DMS 273 treated with DMSO at 0.1 percent for 48 hours (cell line): ENCODE measurements around the gene KRTAP16-1.
"Not testable (repeated sequence)": the region's sequence is repeated elsewhere in the genome, so short reads cannot be mapped to it uniquely, and the experiment has no call there.

Source experiments
- DNase-seq: peaks from one replicate; lab custom pipeline; 2025; lab: John Stamatoyannopoulos, UW

The KRTAP16-1 gene

GRCh38 chr17:41308918-41309359 lies at the start of gene KRTAP16-1:
KRTAP16-1 (minus strand) TSS chr17:41309309; CDS start chr17:41309253, 56 bp downstream.
- DNase-seq: no peak

GRCh38 chr17:41354536-41354935 lies 45.4 kb upstream of the KRTAP16-1 start:
- DNase-seq: no peak

GRCh38 chr17:41352597-41353366 lies 43.7 kb upstream of the KRTAP16-1 start:
- DNase-seq: no peak

GRCh38 chr17:41351177-41351576 lies 42.1 kb upstream of the KRTAP16-1 start:
- no peak for DNase-seq

- DNase-seq: not testable (repeated sequence)
Observed at GRCh38 chr17:41350381-41350878, 41.3 kb upstream of the KRTAP16-1 start, which contains the start of gene KRT33A. KRT33A (minus strand) TSS chr17:41350828; CDS start chr17:41350767, 61 bp downstream.

GRCh38 chr17:41347869-41348760 lies 39.0 kb upstream of the KRTAP16-1 start:
- DNase-seq: no peak

GRCh38 chr17:41346421-41346820 lies 37.3 kb upstream of the KRTAP16-1 start:
- DNase-seq: not testable (repeated sequence)

- DNase-seq: no peak
Observed at GRCh38 chr17:41345992-41346391, 36.9 kb upstream of the KRTAP16-1 start.

GRCh38 chr17:41343029-41343428 lies 33.9 kb upstream of the KRTAP16-1 start:
- DNase-seq: no peak

GRCh38 chr17:41340934-41341861 lies 32.1 kb upstream of the KRTAP16-1 start:
- DNase-seq: no peak

GRCh38 chr17:41340494-41340893 lies 31.4 kb upstream of the KRTAP16-1 start:
- DNase-seq: no peak

GRCh38 chr17:41339571-41340172 lies 30.6 kb upstream of the KRTAP16-1 start:
- no peak for DNase-seq

- DNase-seq: no peak
Observed at GRCh38 chr17:41338961-41339485, 29.9 kb upstream of the KRTAP16-1 start.

GRCh38 chr17:41335747-41336146 lies 26.6 kb upstream of the KRTAP16-1 start:
- DNase-seq: no peak

GRCh38 chr17:41334385-41335305 lies 25.5 kb upstream of the KRTAP16-1 start:
- no peak for DNase-seq

GRCh38 chr17:41333836-41334235 lies 24.7 kb upstream of the KRTAP16-1 start:
- DNase-seq: no peak

- DNase-seq: no peak
Observed at GRCh38 chr17:41333098-41333497, 24.0 kb upstream of the KRTAP16-1 start.

- no peak for DNase-seq
Observed at GRCh38 chr17:41332239-41332638, 23.1 kb upstream of the KRTAP16-1 start.

GRCh38 chr17:41331606-41332005 lies 22.5 kb upstream of the KRTAP16-1 start:
- no peak for DNase-seq
